GM12878 (cell line): ENCODE measurements around the gene CAMK2D. TPM values are rescaled to one million over a fixed set of nuclear protein-coding genes. Genes with fewer than 3 reads are reported as not detected.

Experiments used
- ATAC-seq: fragments of 200-7000 bp; cut with Tn5 transposase; 3 replicates; pipeline ENCODE4 v1.9.1; 2020; ENCODE audit warnings: mild to moderate bottlenecking, moderate library complexity
- BruUV-seq: library from RNA; stranded (reverse); fragments of 400-500 nt; replicated peaks from 2 replicates; lab custom pipeline; 2021; lab: Mats Ljungman, UMichigan
- CTCF ChIA-PET: fragments of 300-600 bp; sonication (Branson Sonifier 250); formaldehyde crosslinking; extraction: SDS; loops from one replicate; lab custom pipeline; 2021; ENCODE audit warnings: inconsistent platforms; lab: Yijun Ruan, JAX
- POLR2A ChIA-PET: fragments of 350-600 bp; formaldehyde crosslinking; extraction: SDS; loops from one replicate; lab custom pipeline; 2021; ENCODE audit warnings: inconsistent platforms; lab: Charles Lee
- RAD21 ChIA-PET: fragments of 300-600 bp; sonication (Branson Sonifier 250); formaldehyde crosslinking; loops from one replicate; lab custom pipeline; 2023; ENCODE audit warnings: antibody characterized with exemption; ENCODE audit not compliant: unreplicated experiment; lab: Charles Lee
- SMC1A ChIA-PET: fragments of 300-600 bp; sonication (Branson Sonifier 250); formaldehyde crosslinking; loops from one replicate; lab custom pipeline; 2023; ENCODE audit not compliant: unreplicated experiment, uncharacterized antibody; lab: Charles Lee
- DNase-seq: peaks from one replicate; pipeline ENCODE4 v3.0.0-alpha.2; 2011; ENCODE audit warnings: low read depth, low spot score
- FAIRE-seq: peaks from 3 replicates; lab custom pipeline; 2011; peaks lifted over from hg19 to GRCh38; lab: Jason Lieb, UNC
- H2AFZ ChIP-seq: 2 replicates; pipeline ENCODE4 v1.6.0; 2011; ENCODE audit warnings: low read depth, low read length, control low read depth; ENCODE audit not compliant: control insufficient read depth
- H3K27ac ChIP-seq: 2 replicates; pipeline ENCODE4 v1.5.1; 2011; ENCODE audit warnings: control low read depth; ENCODE audit not compliant: control insufficient read depth, insufficient read depth
- H3K27me3 ChIP-seq, 2 experiments: replicated peaks in 1 of 2; 2 replicates each; pipeline versions ENCODE4 v1.6.0 to v1.6.1; 2011; ENCODE audit warnings: low read length in 1 of 2; ENCODE audit not compliant: control insufficient read depth in 2 of 2, insufficient read depth in 2 of 2
- H3K36me3 ChIP-seq, 2 experiments: 2 replicates each; pipeline ENCODE4 v1.5.1; 2011; ENCODE audit warnings: low read length in 1 of 2; ENCODE audit not compliant: control insufficient read depth in 2 of 2, insufficient read depth in 2 of 2
- H3K4me1 ChIP-seq: 2 replicates; pipeline ENCODE4 v1.6.1; 2011; ENCODE audit warnings: mild to moderate bottlenecking, low read length, moderate library complexity, mixed read lengths; ENCODE audit not compliant: control insufficient read depth, insufficient read depth
- H3K4me2 ChIP-seq: 2 replicates; pipeline ENCODE4 v1.6.0; 2011; ENCODE audit warnings: control low read depth; ENCODE audit not compliant: control insufficient read depth, insufficient read depth
- H3K4me3 ChIP-seq: fragments of 200-600 bp; sonication (generic); 2 replicates; pipeline ENCODE4 v1.5.1; 2016
- H3K79me2 ChIP-seq: 2 replicates; pipeline ENCODE4 v1.6.0; 2011; ENCODE audit warnings: low read length; ENCODE audit not compliant: control insufficient read depth, insufficient read depth
- H3K9ac ChIP-seq: 2 replicates; pipeline ENCODE4 v1.8.0; 2011; ENCODE audit warnings: low read length, control low read depth, mixed read lengths; ENCODE audit not compliant: control insufficient read depth, insufficient read depth
- H3K9me3 ChIP-seq: replicated peaks from 3 replicates; pipeline ENCODE4 v1.5.1; 2011; ENCODE audit warnings: mild to moderate bottlenecking, low read length; ENCODE audit not compliant: control insufficient read depth, insufficient read depth
- H4K20me1 ChIP-seq: 2 replicates; pipeline ENCODE4 v1.6.0; 2011; ENCODE audit not compliant: control insufficient read depth, insufficient read depth
- BACH1 ChIP-seq: fragments of 450-650 bp; IDR thresholded peaks from 2 replicates; pipeline ENCODE4 v1.6.1; 2017; ENCODE audit warnings: mild to moderate bottlenecking, borderline replicate concordance
- BHLHE40 ChIP-seq, 2 experiments: fragments of 450-650 bp in 1 of 2; IDR thresholded peaks; 2 replicates each; pipeline ENCODE4 v1.6.1; 2011 to 2017; ENCODE audit warnings: low read depth in 2 of 2, borderline replicate concordance in 1 of 2, improper control_type of control experiment in 1 of 2, low read length in 1 of 2, mild to moderate bottlenecking in 1 of 2
- BRCA1 ChIP-seq: IDR thresholded peaks from 2 replicates; pipeline ENCODE4 v1.6.1; 2011; ENCODE audit warnings: low read depth, low read length, improper control_type of control experiment
- CBFB ChIP-seq: IDR thresholded peaks from 2 replicates; pipeline ENCODE4 v1.6.1; 2016; ENCODE audit warnings: antibody characterized with exemption, low read depth
- CEBPB ChIP-seq, 2 experiments: fragments of 150-350 bp in 1 of 2; IDR thresholded peaks; 2 replicates each; pipeline ENCODE4 v1.6.1; 2012 to 2014; ENCODE audit warnings: low read depth in 2 of 2, low read length in 2 of 2, borderline replicate concordance in 1 of 2, inconsistent platforms in 1 of 2
- EP300 ChIP-seq, 2 experiments: fragments of 150-350 bp in 1 of 2; IDR thresholded peaks; 2 replicates each; pipeline ENCODE4 v1.6.1; 2011 to 2012; ENCODE audit warnings: low read depth in 2 of 2, low read length in 2 of 2, borderline replicate concordance in 1 of 2, improper control_type of control experiment in 1 of 2, inconsistent platforms in 1 of 2; ENCODE audit not compliant: control insufficient read depth in 1 of 2
- EZH2 ChIP-seq: IDR thresholded peaks from 2 replicates; pipeline ENCODE4 v1.6.1; 2012; ENCODE audit warnings: low read depth, mild to moderate bottlenecking, control low read depth, inconsistent platforms, low read length, borderline replicate concordance; ENCODE audit not compliant: control insufficient read depth
- FOS ChIP-seq: IDR thresholded peaks from 3 replicates; pipeline ENCODE4 v1.6.1; 2011; ENCODE audit warnings: borderline replicate concordance; ENCODE audit not compliant: insufficient read length; ENCODE audit errors: extremely low read depth
- NBN ChIP-seq: fragments of 450-650 bp; IDR thresholded peaks from 2 replicates; pipeline ENCODE4 v1.6.1; 2016
- PML ChIP-seq: IDR thresholded peaks from 2 replicates; pipeline ENCODE4 v1.6.1; 2012; ENCODE audit warnings: low read length, inconsistent platforms
- POLR2A ChIP-seq: IDR thresholded peaks from 2 replicates; pipeline ENCODE4 v1.6.1; 2011; ENCODE audit warnings: low read depth, mild to moderate bottlenecking, low read length
- POLR2AphosphoS2 ChIP-seq: IDR thresholded peaks from 2 replicates; pipeline ENCODE4 v1.6.1; 2011; ENCODE audit warnings: low read depth, mild to moderate bottlenecking, low read length, improper control_type of control experiment, moderate library complexity
- YBX1 ChIP-seq: fragments of 450-650 bp; IDR thresholded peaks from 2 replicates; pipeline ENCODE4 v1.6.1; 2016; ENCODE audit warnings: antibody characterized with exemption
- ZSCAN29 ChIP-seq: fragments of 450-650 bp; IDR thresholded peaks from 2 replicates; pipeline ENCODE4 v1.6.1; 2017; ENCODE audit warnings: mild to moderate bottlenecking, moderate library complexity
- in situ Hi-C: fragments of 300-500 bp; cut with MboI; formaldehyde crosslinking; loops from 9 replicates; pipeline ENCODE4 v1.14.3; 2018; ENCODE audit warnings: mixed read lengths
- intact Hi-C: fragments of 100-400 bp; cut with micrococcal nuclease; formaldehyde crosslinking; loops from one replicate; pipeline ENCODE4 v1.14.2; 2022; ENCODE audit not compliant: unreplicated experiment
- polyA plus RNA-seq, 11 experiments: library from polyadenylated mRNA; depleted of rRNA in 4 of 11; unstranded in 6 of 11; stranded (reverse) in 5 of 11; fragments of >200 nt; fragmentation: Nextera tagmentation in 4 of 11; fragmentation: Illumina TruSeq in 1 of 11; extraction: Ambion mirVana in 4 of 11; extraction: Trizol in 1 of 11; gene quantifications; 1 replicate in 1 of 11; 2 replicates in 10 of 11; pipeline versions ENCODE4 v1.2.1 to v1.2.3, GENCODE V29; 2011 to 2016; ENCODE audit warnings: inconsistent platforms in 2 of 11, missing spikeins in 2 of 11, low read depth in 1 of 11
- total RNA-seq, 4 experiments: library from RNA; depleted of rRNA in 3 of 4; stranded (reverse); fragments of >200 nt in 3 of 4; fragmentation: Illumina TruSeq in 1 of 4; extraction: Trizol in 1 of 4; gene quantifications; 2 replicates each; pipeline versions ENCODE4 v1.2.1 to v1.2.3, GENCODE V29; 2013 to 2021
- TF ChIP-seq, protein P1 (sequence below): fragments of 450-650 bp; IDR thresholded peaks from 2 replicates; pipeline ENCODE4 v1.6.1; 2017; ENCODE audit warnings: mild to moderate bottlenecking, moderate library complexity
- TF ChIP-seq, protein P2 (sequence below): fragments of 450-650 bp; IDR thresholded peaks from 2 replicates; pipeline ENCODE4 v1.6.1; 2017; ENCODE audit warnings: low read depth, mild to moderate bottlenecking, moderate library complexity

CAMK2D gene
- total and polyA plus RNA-seq, 10 of the 15 experiments (the other 5 are each of a cell fraction or from before 2014, with no cell fraction given) = 6.9 to 88.5 (median 12.9) TPM

DNA sequence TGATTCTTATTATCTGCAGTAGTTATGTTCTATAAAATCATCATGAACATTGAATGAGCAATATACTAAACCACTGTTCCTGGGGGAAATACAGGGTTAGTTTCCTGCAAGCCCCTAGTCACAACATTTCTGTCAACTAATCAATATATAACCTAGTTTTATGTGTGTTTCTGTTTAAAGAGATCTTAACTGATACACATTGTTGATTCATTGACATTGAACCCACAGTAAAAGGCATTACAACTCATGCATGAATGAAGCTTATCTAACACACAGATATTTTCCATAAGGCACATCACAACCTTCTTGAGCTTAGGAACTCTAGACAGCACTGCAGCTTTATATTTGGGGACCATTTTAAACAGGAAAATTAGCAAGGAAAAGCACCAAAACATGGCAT is 134.2 kb downstream of the CAMK2D start:
- Histone ChIP-seq H3K4me3 (no peak overlapping the region), H3K27me3 (no peaks in the 10 kb centered on the region), H3K4me1 (no peaks in the 10 kb centered on the region), H3K9ac (no peak overlapping the region), H4K20me1 (no peaks in the 10 kb centered on the region), H2AFZ (no peak overlapping the region), H3K27ac (no peak overlapping the region), H3K36me3 (peaks cover 4 to 5% of the 10 kb centered on the region in 2 experiments), H3K79me2 (peaks cover 3% of the 10 kb centered on the region), H3K9me3 (no peaks in the 10 kb centered on the region), H3K4me2 (no peak overlapping the region)
- no peak for FAIRE-seq
- ATAC-seq = no peak
- in situ Hi-C loops (no loop called here), intact Hi-C loops (no loop called here)
- ChIA-PET POLR2A (interaction anchor here (0.7 to 1.7 kb wide), 2 partner anchors 9 to 13 kb away, joined by 3 read pairs; no protein-coding TSS in a partner anchor), RAD21 (interaction anchor here (1.4 to 4.8 kb wide), 3 partner anchors 10 to 79 kb away, joined by 3 to 26 read pairs (median 6); no protein-coding TSS in a partner anchor), CTCF (interaction anchor here (1.2 to 1.8 kb wide), 2 partner anchors 9 kb away, joined by 7 to 9 read pairs; no protein-coding TSS in a partner anchor), SMC1A (interaction anchor here (0.7 to 5.5 kb wide), 12 partner anchors 9 to 87 kb away, joined by 3 to 33 read pairs (median 4); no protein-coding TSS in a partner anchor)
- no TSS peak for BruUV-seq
- TF ChIP-seq POLR2AphosphoS2 (no peak), BHLHE40 (IDR thresholded peaks at IDR 0.05; ENCODE audit: borderline replicate concordance in 1 of 2, low read depth in 2 of 2, low read length in 1 of 2) (no peak), ZSCAN29 (no peak), NBN (no peak), EZH2 (no peak), CBFB (no peak), PML (no peak), YBX1 (no peak), POLR2A (no peak), CEBPB (IDR thresholded peaks at IDR 0.05; ENCODE audit: borderline replicate concordance in 1 of 2, low read depth in 2 of 2, low read length in 2 of 2) (no peak), BACH1 (no peak), FOS (no peak), BRCA1 (no peak), EP300 (IDR thresholded peaks at IDR 0.05; ENCODE audit: borderline replicate concordance in 1 of 2, control insufficient read depth in 1 of 2, low read depth in 2 of 2, low read length in 2 of 2) (no peak)
- TF ChIP-seq, protein P1, sequence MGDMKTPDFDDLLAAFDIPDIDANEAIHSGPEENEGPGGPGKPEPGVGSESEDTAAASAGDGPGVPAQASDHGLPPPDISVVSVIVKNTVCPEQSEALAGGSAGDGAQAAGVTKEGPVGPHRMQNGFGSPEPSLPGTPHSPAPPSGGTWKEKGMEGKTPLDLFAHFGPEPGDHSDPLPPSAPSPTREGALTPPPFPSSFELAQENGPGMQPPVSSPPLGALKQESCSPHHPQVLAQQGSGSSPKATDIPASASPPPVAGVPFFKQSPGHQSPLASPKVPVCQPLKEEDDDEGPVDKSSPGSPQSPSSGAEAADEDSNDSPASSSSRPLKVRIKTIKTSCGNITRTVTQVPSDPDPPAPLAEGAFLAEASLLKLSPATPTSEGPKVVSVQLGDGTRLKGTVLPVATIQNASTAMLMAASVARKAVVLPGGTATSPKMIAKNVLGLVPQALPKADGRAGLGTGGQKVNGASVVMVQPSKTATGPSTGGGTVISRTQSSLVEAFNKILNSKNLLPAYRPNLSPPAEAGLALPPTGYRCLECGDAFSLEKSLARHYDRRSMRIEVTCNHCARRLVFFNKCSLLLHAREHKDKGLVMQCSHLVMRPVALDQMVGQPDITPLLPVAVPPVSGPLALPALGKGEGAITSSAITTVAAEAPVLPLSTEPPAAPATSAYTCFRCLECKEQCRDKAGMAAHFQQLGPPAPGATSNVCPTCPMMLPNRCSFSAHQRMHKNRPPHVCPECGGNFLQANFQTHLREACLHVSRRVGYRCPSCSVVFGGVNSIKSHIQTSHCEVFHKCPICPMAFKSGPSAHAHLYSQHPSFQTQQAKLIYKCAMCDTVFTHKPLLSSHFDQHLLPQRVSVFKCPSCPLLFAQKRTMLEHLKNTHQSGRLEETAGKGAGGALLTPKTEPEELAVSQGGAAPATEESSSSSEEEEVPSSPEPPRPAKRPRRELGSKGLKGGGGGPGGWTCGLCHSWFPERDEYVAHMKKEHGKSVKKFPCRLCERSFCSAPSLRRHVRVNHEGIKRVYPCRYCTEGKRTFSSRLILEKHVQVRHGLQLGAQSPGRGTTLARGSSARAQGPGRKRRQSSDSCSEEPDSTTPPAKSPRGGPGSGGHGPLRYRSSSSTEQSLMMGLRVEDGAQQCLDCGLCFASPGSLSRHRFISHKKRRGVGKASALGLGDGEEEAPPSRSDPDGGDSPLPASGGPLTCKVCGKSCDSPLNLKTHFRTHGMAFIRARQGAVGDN = no peak
- TF ChIP-seq, protein P2, sequence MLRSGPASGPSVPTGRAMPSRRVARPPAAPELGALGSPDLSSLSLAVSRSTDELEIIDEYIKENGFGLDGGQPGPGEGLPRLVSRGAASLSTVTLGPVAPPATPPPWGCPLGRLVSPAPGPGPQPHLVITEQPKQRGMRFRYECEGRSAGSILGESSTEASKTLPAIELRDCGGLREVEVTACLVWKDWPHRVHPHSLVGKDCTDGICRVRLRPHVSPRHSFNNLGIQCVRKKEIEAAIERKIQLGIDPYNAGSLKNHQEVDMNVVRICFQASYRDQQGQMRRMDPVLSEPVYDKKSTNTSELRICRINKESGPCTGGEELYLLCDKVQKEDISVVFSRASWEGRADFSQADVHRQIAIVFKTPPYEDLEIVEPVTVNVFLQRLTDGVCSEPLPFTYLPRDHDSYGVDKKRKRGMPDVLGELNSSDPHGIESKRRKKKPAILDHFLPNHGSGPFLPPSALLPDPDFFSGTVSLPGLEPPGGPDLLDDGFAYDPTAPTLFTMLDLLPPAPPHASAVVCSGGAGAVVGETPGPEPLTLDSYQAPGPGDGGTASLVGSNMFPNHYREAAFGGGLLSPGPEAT = no peak
- DNase-seq = no peak
